ENCODE results near the gene R3HCC1L.
"Not testable (repeated sequence)": the region's sequence is repeated elsewhere in the genome, so short reads cannot be mapped to it uniquely, and the experiment has no call there.

The R3HCC1L gene

DNA sequence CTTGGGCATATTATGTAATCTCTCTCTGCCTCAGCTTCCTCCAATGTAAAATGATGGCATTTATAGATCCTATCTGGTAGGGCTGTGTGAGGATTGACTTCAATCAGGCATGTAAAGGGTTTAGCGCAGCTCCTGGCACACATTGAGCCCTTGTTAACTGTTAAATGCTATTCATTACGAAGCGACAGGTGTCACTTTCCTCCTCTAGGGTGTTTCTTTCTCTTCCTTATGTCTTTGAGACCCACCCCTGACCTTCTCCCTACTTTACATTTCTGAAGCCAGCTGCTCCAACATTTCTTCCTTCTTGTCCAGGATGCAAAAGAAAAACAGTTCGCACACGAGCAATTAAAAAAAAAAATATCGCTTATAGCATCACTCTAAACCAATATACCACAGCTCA is 5.7 kb upstream of the R3HCC1L start:
- in situ Hi-C loops (cut with MboI; ENCODE audit: low sequenced_read_pairs), result no loop called here

DNA sequence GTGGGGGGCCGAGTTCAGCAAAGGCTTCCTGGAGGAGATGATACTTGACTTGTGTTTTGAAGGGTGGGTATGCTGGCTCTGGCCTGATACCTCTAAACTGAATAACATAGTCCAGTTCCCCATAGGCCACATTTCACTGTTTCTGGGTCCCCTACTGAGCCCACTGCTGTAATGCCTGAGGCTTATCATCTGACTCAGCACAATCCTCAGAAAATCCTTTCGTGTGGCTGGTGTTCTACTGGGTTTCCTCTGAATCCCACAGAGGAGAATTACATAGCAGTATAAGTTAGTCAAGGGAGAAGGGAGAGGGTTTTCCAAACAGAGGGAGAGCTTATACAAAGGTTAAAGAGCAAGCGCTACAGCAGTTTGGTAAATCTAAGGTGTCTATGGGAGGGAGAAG is 2.8 kb upstream of the R3HCC1L start:
- in situ Hi-C loops (cut with MboI; ENCODE audit: low sequenced_read_pairs), result no loop called here

DNA sequence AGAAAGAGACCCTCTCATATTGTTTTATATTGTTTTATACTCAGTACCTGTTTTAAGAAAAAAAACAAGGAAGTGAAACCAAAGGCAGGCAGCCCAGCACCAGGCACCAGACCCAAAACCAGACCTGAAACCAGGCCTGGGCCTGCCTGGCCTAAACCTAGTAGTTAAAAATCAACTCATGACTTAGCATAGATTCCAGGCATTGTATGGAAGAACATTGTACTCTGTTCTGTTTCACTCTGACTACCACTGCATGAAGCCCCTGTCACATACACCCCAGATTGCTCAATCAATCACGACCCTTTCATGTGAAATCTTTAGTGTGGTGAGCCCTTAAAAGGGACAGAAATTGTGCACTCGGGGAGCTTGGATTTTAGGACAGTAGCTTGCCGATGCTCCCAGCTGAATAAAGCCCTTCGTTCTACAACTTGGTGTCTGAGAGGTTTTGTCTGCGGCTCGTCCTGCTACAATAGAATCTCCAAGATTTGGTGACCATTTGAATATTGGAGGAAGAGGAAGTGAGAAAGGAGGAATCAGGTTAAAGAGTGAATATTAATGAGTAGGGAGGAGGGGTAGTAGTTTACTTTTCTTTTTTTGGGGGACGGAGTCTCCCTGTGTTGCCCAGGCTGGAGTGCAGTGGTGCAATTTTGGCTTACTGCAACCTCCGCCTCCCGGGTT is 1.2 kb upstream of the R3HCC1L start:
- in situ Hi-C loops (cut with MboI; ENCODE audit: low sequenced_read_pairs), result not testable (repeated sequence)

DNA sequence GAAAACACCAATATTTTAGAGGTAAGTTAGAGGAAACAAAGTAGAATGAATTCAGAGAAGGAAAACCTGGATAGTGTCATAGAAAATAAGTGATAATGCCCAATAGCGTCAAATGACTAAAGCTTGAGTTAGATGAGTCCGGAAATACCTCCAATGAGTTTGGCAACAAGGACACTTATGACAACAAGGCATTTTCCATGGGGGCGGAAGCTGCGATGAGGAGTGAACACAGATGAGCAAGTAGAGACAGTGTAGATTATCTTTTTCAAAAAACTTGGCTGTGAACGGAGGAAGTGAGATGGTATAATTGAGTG is 383 bp upstream of the R3HCC1L start:
- in situ Hi-C loops (cut with MboI; ENCODE audit: low sequenced_read_pairs), result no loop called here

DNA sequence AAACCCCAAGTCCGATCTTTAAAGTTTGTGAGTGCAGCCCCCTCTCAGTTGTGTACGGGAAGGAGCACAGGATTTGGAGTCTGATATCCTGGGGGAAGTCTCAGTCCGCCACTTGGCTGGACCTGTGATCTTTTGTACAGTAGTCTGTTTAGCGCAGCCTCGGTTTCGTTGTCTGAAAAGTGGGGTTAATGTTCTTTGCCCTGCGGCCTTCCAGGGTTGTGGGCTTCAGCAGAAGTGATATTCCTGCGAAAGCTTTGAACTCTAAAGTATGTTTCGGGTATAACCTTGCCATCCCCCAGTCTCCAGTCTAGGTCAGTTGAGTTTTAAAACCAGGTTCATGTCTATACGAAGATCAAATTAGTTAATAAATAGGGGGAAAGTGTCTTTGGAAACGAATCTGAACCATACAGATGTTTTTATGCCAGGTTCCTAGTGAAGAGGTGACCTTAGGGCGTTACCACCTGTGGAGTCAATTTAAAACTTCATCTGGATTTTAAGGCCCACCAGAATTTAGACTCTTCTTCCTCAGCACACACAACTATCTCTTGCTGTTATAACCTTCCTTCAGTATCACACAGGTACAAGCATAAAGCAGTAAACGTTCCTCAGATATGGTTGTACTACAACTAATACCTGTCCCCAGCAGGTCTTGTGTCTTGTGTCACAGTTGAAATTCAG is 904 bp downstream of the R3HCC1L start:
- in situ Hi-C loops (cut with MboI; ENCODE audit: low sequenced_read_pairs), result no loop called here

DNA sequence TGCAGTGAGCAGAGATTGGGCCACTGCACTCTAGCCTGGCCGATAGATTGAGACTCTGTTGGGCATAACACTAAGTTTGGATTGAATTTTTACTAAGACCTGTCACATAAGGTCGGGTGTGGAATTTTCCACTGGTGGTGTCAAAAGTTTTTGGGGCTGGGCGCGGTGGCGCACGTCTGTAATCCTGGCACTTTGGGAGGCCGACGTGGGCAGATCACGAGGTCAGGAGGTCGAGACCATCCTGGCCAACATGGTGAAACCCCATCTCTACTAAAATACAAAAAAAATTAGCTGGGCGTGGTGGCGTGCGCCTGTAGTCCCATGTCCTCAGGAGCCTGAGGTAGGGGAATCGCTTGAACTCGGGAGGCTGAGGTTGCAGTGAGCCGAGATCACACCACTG is 2.3 kb downstream of the R3HCC1L start:
- in situ Hi-C loops (cut with MboI; ENCODE audit: low sequenced_read_pairs), result not testable (repeated sequence)

DNA sequence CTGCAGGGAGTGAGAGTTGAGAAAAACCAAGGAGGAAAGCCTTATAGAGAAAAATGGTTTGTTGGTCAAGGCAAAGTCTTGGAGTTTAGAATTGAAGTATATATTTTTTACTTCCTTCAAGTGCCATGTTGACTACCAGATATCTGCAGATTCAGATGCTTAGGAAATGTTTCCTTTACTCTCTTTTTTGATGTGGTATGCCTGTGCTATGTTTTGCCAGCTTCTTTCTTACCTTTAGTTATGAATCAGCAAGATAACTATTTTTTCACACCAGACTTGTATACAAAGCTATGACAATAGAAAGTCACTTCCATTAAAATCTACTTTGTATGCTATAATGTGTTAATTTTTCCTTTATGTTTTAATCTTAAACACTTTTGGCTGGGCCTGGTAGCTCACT is 3.6 kb downstream of the R3HCC1L start:
- in situ Hi-C loops (cut with MboI; ENCODE audit: low sequenced_read_pairs), result no loop called here

DNA sequence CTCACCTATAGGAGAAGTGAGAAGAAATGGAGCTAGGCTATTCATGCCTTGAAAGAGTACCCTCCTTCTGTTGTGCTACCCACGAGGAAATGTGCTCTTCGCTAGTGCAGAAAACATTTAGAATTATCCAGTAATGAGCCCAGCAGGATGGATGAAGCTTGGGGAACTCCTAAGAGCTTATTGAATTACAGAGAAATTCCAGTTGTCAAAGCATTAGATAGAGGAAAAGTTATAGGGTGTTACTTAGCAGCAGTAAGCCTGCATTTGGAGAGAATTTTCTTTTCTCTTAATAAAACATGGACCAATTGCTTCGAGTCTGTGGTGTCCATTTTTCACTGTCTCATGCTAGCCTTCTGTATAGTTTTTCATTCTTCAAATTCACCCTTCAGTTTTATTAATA is 5.0 kb downstream of the R3HCC1L start:
- in situ Hi-C loops (cut with MboI; ENCODE audit: low sequenced_read_pairs), result no loop called here

DNA sequence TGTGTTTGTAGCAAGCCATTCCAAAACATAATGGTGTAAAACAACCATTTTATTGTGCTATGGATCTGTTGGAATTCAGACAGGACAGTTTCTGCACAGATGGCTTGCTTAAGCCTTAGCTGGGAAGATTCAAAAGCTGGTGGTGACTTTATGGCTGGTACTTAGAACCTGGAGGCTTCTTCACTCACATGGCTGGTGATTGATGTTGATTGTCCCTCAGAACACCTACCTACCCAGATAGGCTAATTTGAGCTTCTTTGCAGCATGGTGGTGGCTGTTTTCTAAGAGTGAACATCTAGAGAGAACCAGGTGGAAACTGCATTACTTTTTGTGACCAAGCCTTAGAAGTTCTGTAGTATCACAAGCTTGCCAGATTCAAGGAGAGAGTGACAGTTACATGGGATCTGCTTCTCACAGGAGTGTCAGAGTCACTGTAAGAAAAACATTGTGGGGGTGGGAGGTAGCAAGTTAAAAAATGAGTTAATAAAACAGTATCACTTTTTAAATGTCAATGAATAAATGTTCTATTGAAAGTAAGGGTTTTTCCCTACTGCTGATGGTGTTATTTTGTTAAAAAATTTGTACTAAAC is 7.1 kb downstream of the R3HCC1L start:
- in situ Hi-C loops (cut with MboI; ENCODE audit: low sequenced_read_pairs), result no loop called here

DNA sequence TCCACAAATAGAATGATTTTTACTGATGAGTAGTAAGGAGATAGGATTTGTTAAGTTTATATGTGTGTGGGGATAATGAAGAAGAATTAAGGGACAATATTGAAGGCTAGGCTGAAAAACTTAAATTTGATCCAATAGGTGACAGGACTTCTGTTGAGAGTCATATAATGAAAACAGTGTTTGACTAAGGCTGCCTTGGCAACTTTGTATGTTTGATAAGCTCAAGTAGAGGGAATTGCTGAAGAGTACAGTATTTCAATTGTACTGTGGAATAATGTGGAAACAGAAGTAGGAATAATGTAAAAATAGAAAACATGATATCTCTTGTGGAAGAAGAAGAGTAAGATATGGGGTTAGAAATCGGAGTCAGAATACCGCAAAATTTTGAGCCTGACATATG is 10.5 kb downstream of the R3HCC1L start:
- in situ Hi-C loops (cut with MboI; ENCODE audit: low sequenced_read_pairs), result no loop called here

DNA sequence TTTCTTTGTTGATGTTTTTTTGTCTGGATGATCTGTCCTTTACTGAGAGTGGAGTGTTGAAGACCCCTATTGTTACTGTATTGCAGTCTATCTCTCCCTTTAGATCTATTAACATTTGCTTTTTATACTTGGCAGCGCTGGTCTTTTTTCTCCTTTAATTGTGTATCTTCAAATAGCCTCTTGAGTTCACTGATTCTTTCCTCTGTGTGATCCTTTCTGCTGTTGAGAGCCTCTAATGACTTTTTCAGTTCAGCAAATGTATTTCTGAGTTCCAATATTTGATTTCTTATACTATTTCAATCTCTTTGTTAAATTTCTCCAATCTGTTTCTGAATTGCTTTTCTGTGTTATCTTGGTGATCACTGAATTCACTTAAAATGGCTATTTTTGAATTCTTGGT is 15.4 kb downstream of the R3HCC1L start:
- in situ Hi-C loops (cut with MboI; ENCODE audit: low sequenced_read_pairs), result no loop called here

DNA sequence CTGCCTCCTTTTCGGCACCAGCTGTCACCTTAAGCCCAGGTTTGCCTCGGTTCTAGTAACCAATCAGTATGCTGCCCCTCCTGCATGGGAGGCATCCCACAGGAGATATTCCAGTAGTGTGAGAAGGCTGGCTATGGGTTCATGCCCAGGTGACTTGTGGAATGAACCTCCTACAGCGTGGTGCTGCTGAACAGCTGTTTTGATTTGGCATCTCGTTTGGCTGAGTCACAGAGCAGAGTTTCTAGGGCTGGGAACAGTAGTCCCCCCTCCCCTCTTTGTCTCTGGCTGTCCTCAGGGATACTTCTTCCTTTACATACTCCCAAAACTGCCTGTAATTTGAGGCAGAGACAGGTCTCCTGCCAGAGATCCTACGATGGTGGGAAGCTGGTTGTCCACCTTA is 16.1 kb downstream of the R3HCC1L start:
- in situ Hi-C loops (cut with MboI; ENCODE audit: low sequenced_read_pairs), result no loop called here

DNA sequence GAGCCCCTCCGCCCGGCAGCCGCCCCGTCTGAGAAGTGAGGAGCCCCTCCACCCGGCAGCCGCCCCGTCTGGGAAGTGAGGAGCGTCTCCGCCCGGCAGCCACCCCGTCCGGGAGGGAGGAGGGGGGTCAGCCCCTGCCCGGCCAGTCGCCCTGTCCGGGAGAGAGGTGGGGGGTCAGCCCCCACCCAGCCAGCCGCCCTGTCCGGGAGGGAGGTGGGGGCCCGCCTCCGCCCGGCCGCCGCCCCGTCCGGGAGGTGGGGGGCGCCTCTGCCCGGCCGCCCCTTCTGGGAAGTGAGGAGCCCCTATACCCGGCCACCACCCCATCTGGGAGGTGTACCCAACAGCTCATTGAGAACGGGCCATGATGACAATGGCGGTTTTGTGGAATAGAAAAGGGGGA is 18.3 kb downstream of the R3HCC1L start:
- in situ Hi-C loops (cut with MboI; ENCODE audit: low sequenced_read_pairs), result not testable (repeated sequence)

DNA sequence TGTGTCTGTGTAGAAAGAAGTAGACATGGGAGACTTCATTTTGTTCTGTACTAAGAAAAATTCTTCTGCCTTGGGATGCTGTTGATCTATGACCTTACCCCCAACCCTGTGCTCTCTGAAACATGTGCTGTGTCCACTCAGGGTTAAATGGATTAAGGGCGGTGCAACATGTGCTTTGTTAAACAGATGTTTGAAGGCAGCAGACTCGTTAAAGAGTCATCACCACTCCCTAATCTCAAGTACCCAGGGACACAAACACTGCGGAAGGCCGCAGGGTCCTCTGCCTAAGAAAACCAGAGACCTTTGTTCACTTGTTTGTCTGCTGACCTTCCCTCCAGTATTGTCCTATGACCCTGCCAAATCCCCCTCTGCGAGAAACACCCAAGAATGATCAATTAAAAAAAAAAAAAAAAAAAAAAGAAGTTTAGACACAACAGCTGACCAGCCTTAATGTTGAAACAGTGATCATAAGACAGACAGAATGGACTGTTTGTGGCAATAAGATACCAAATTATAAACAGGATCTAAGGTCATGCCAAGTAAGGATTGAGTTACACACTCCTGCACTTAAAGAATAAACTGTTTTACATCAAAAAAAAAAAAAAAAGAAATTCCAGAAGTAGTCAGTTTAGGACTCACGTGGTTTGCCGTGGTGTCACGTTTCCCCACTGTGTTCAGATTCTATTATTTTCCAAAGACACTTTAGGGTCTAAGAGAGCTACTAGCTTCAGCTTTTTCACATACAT is 18.9 kb downstream of the R3HCC1L start:
- in situ Hi-C loops (cut with MboI; ENCODE audit: low sequenced_read_pairs), result not testable (repeated sequence)

DNA sequence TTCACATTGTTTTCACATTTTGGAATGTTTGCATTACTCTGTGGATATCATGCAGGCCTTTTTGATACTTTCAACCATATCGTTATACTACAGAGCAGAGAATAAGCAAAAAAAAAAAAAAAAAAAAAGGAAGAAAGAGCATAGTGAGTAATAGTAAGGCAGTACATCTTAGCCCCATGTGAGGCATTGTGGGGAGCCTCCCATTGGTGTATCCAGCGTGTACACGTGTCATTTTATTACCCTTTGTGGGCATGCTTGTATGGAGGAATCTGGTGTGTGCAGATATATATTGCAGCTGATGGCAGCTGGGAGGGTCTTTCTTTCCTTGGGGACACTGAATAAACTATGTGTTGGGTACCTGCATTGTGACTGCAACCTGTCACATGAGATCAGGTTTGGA is 19.6 kb downstream of the R3HCC1L start:
- in situ Hi-C loops (cut with MboI; ENCODE audit: low sequenced_read_pairs), result no loop called here

DNA sequence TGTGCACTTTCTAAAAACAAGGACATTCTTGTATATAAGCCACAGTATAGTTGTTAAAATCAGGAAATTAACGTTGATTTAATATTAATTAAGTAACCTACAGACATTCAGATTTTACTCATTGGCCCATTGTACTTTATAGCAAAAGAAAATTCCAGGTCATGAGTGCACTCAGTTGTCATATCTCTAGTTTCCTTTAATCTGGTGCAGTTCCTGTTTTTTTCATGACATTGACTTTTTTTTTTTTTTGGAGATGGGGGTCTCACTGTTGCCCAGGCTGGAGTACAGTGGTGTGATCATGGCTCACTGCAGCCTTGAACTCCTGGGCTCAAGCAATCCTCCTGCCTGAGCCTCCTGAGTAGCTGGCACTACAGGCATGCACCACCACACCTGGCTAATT is 24.1 kb downstream of the R3HCC1L start:
- in situ Hi-C loops (cut with MboI; ENCODE audit: low sequenced_read_pairs), result no loop called here

DNA sequence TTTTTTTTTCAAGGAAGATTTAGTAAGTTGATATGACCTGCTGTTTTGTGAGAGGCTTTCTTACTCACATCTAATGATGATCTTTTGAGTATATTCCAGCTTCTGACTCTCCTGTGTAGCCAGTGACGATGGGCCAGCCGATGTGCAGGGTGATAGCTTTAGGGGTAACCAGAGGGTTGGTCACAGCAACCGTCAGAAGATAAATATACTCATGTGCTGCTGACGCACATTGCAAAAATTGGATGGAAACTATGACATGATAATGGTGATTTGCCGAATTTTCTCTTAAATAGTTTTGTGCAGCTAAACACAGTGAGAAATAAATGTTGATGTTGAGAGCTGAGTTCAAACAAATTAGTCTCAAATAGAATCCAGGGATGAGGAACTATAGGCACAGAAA is 29.5 kb downstream of the R3HCC1L start:
- in situ Hi-C loops (cut with MboI; ENCODE audit: low sequenced_read_pairs), result no loop called here

DNA sequence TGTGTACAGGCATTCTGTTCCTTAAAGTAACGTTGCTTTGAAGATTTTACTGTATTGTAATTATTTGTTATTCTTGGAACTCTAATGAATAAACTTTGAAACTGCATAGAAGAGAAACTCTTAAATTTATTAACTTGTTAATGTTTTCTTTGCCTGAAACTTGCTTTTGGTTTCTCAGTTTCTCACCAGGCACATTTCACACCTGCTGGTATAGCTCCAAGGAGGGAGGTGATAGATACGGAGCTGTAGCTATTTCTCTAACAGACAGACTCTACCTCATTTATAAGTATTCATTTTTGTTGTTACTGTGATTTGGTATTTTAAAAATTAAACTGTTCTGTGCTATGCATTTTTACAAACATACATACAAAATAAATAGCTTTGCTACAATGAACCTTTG is 32.7 kb downstream of the R3HCC1L start:
- in situ Hi-C loops (cut with MboI; ENCODE audit: low sequenced_read_pairs), result no loop called here

DNA sequence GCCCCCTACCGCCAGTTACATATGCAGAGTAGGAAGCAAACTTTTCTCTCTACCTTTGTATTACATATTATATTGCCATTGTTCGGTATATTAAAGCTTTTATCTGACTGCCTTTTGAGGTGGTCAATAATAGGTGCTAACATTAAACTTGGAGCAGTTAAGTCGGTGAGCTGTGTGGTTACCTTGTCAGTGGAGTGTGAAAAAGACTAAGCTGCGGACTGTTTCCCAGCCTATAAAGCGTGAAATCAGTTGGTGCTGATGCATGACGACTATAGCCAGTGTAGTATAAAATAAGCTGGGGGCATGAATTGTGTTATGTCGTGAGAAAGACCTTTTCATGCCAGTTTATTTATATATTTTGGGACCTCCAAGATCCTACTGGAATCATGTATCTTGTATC is 33.7 kb downstream of the R3HCC1L start:
- in situ Hi-C loops (cut with MboI; ENCODE audit: low sequenced_read_pairs), result no loop called here

DNA sequence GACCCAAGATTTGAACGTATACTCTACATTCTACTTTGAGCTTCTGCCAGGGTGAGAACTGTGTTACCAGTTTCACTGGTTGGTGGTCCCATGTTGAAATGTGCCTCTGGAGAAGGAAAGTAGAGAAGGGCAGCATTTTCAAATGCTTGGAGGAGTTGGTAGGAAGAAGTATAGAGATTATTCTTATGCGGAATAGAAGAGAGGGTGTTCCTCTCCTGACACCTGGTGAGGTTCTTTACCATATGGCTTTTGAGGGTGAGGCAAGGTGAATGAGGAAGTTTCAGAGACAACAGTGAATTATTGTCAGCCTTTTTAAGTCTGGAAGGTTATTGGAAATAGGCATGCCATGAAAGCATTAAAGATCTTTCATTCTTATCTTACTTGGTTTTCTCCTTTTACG is 34.3 kb downstream of the R3HCC1L start:
- in situ Hi-C loops (cut with MboI; ENCODE audit: low sequenced_read_pairs), result no loop called here

DNA sequence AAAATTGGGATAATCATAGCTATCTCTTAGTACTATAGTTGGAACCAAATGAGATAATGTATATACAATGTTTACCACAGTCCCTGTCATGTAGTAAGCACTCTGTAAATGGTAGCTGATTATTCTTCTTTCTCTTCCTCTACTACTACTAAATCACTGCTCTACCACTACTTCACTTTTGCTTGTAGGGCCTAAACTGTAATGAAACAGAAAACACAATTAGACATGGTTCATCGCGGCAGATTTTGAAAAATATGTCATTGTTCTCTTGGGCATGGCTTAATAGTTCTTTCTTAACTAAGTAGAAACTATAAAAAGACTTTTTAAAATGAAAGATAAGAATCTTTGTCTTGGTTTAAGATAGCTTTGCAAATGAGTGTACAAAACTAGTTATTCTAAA is 34.9 kb downstream of the R3HCC1L start:
- in situ Hi-C loops (cut with MboI; ENCODE audit: low sequenced_read_pairs), result no loop called here

Measured in HL-60/S4 treated with retinoic acid at 250 ng/mL for 4 days and 3 days (cell line).